Endothelial cell of umbilical vein (primary cell): Measurements from ENCODE around the gene AURKB. TPM values are rescaled to one million over a fixed set of nuclear protein-coding genes. Genes with fewer than 3 reads are reported as not detected.
A peak's percentile ranks its signal among the peaks of the same experiment; 100 is the strongest.

Source experiments
- BruUV-seq: library from RNA; stranded (reverse); fragments of 400-500 nt; replicated peaks from 2 replicates; lab custom pipeline; 2021; lab: Mats Ljungman, UMichigan
- CTCF ChIA-PET: fragments of 300-600, 350-600 bp; sonication (Branson Sonifier 250); formaldehyde crosslinking; loops from one replicate; lab custom pipeline; 2021; ENCODE audit warnings: antibody characterized with exemption, inconsistent platforms; lab: Charles Lee
- POLR2A ChIA-PET: fragments of 300-600, 350-600 bp; sonication (Branson Sonifier 250); formaldehyde crosslinking; loops from one replicate; lab custom pipeline; 2021; ENCODE audit warnings: antibody characterized with exemption, inconsistent platforms; lab: Charles Lee
- DNase-seq: peaks from one replicate; pipeline ENCODE4 v3.0.0-alpha.2; 2011; ENCODE audit warnings: low read depth, low spot score
- FAIRE-seq: peaks from 2 replicates; lab custom pipeline; 2011; peaks lifted over from hg19 to GRCh38; lab: Jason Lieb, UNC
- H2AFZ ChIP-seq: 2 replicates; pipeline ENCODE4 v1.6.0; 2012; ENCODE audit warnings: low read depth, low read length, control low read depth, inconsistent platforms
- H3K27ac ChIP-seq: 2 replicates; pipeline ENCODE4 v1.5.1; 2011; ENCODE audit warnings: low read depth, mild to moderate bottlenecking, control low read depth, low read length, moderate library complexity; ENCODE audit not compliant: insufficient read depth
- H3K27me3 ChIP-seq, 2 experiments: 2 replicates each; pipeline versions ENCODE4 v1.6.0 to v1.6.1; 2011; ENCODE audit warnings: low read length in 2 of 2, mixed read lengths in 1 of 2; ENCODE audit not compliant: control insufficient read depth in 2 of 2, insufficient read depth in 2 of 2
- H3K36me3 ChIP-seq, 2 experiments: 2 replicates in 1 of 2; 3 replicates in 1 of 2; pipeline ENCODE4 v1.5.1; 2011; ENCODE audit warnings: low read length in 2 of 2, mild to moderate bottlenecking in 1 of 2, moderate library complexity in 1 of 2; ENCODE audit not compliant: control insufficient read depth in 2 of 2, insufficient read depth in 2 of 2; ENCODE audit errors: extremely low read depth in 1 of 2
- H3K4me1 ChIP-seq: 3 replicates; pipeline ENCODE4 v1.5.1; 2011; ENCODE audit warnings: mild to moderate bottlenecking, low read length; ENCODE audit not compliant: control insufficient read depth, insufficient read depth; ENCODE audit errors: extremely low read depth
- H3K4me2 ChIP-seq: 2 replicates; pipeline ENCODE4 v1.6.1; 2011; ENCODE audit warnings: low read length, control low read depth, mixed read lengths; ENCODE audit not compliant: insufficient read depth
- H3K4me3 ChIP-seq, 3 experiments: fragments of 200-600 bp in 1 of 3; sonication (generic), shearing (Covaris generic) in 1 of 3; replicated peaks in 1 of 3; 2 replicates each; pipeline ENCODE4 v1.5.1; 2011 to 2016; ENCODE audit warnings: control low read depth in 3 of 3, low read length in 3 of 3, mild to moderate bottlenecking in 2 of 3, inconsistent platforms in 1 of 3, low read depth in 1 of 3, moderate library complexity in 1 of 3; ENCODE audit not compliant: insufficient read depth in 1 of 3
- H3K79me2 ChIP-seq: 2 replicates; pipeline ENCODE4 v1.6.0; 2012; ENCODE audit warnings: low read length, inconsistent platforms; ENCODE audit not compliant: control insufficient read depth, insufficient read depth
- H3K9ac ChIP-seq: replicated peaks from 2 replicates; pipeline ENCODE3; 2011; ENCODE audit warnings: low read length, control low read depth; ENCODE audit not compliant: insufficient read depth; ENCODE audit errors: extremely low read depth
- H3K9me1 ChIP-seq: replicated peaks from 3 replicates; pipeline ENCODE4 v1.6.0; 2011; ENCODE audit warnings: mild to moderate bottlenecking, low read length; ENCODE audit not compliant: control insufficient read depth, insufficient read depth; ENCODE audit errors: extremely low read depth
- H3K9me3 ChIP-seq: replicated peaks from 2 replicates; pipeline ENCODE4 v1.5.1; 2012; ENCODE audit warnings: low read length, inconsistent platforms; ENCODE audit not compliant: control insufficient read depth, insufficient read depth
- H4K20me1 ChIP-seq: replicated peaks from 2 replicates; pipeline ENCODE3; 2011; ENCODE audit warnings: mild to moderate bottlenecking, low read length; ENCODE audit not compliant: control insufficient read depth, insufficient read depth; ENCODE audit errors: extremely low read depth
- CTCF ChIP-seq, 2 donors: IDR thresholded peaks; 1 replicate in 1 of 2; 2 replicates in 1 of 2; pipeline ENCODE4 v1.5.1; 2011; ENCODE audit warnings: low read length in 2 of 2, mild to moderate bottlenecking in 2 of 2, moderate library complexity in 2 of 2, control low read depth in 1 of 2, inconsistent platforms in 1 of 2, low read depth in 1 of 2; ENCODE audit not compliant: insufficient read depth in 1 of 2; ENCODE audit errors: extremely low read depth in 1 of 2
- EZH2 ChIP-seq: IDR thresholded peaks from 2 replicates; pipeline ENCODE4 v1.6.1; 2012; ENCODE audit warnings: borderline replicate concordance, low read depth, mild to moderate bottlenecking, moderate library complexity, low read length, inconsistent platforms; ENCODE audit not compliant: severe bottlenecking
- FOS ChIP-seq: IDR thresholded peaks from 2 replicates; pipeline ENCODE4 v1.6.1; 2011; ENCODE audit warnings: mild to moderate bottlenecking, low read length, moderate library complexity, borderline replicate concordance; ENCODE audit not compliant: insufficient read depth
- GATA2 ChIP-seq: IDR thresholded peaks from 2 replicates; pipeline ENCODE4 v1.7.0; 2011; ENCODE audit warnings: low read depth, mild to moderate bottlenecking, moderate library complexity, mixed read lengths, low read length; ENCODE audit not compliant: insufficient read length, insufficient read depth
- JUN ChIP-seq: IDR thresholded peaks from 2 replicates; pipeline ENCODE4 v1.6.1; 2011; ENCODE audit warnings: borderline replicate concordance, low read depth; ENCODE audit not compliant: insufficient read length, insufficient read depth
- MAX ChIP-seq: IDR thresholded peaks from 2 replicates; pipeline ENCODE4 v1.6.1; 2011; ENCODE audit not compliant: insufficient read depth, insufficient read length
- MYC ChIP-seq: IDR thresholded peaks from one replicate; pipeline ENCODE4 v1.6.1; 2011; ENCODE audit warnings: mild to moderate bottlenecking, low read depth, low read length
- POLR2A ChIP-seq: IDR thresholded peaks from 2 replicates; pipeline ENCODE4 v1.6.1; 2012; ENCODE audit warnings: low read depth, mild to moderate bottlenecking, control low read depth, low read length
- POLR2AphosphoS5 ChIP-seq: IDR thresholded peaks from 2 replicates; pipeline ENCODE4 v1.6.1; 2012; ENCODE audit warnings: low read depth, mild to moderate bottlenecking, control low read depth, low read length, moderate library complexity; ENCODE audit not compliant: insufficient read depth
- dilution Hi-C: fragments of 300-500 bp; cut with MboI; formaldehyde crosslinking; loops from one replicate; pipeline ENCODE4 v1.15.0; 2019; ENCODE audit warnings: low sequenced_read_pairs; ENCODE audit not compliant: extremely low pct_ligation_motif_present
- intact Hi-C: fragments of 100-400 bp; cut with micrococcal nuclease; formaldehyde crosslinking; loops from one replicate; pipeline ENCODE4 v1.10.0; 2022
- polyA plus RNA-seq, 4 experiments: library from polyadenylated mRNA; depleted of rRNA in 3 of 4; stranded (reverse) in 3 of 4; unstranded in 1 of 4; fragments of >200 nt; gene quantifications; 2 replicates each; pipeline versions ENCODE4 v1.2.1 to v1.2.3, GENCODE V29; 2011 to 2012; ENCODE audit warnings: missing spikeins in 1 of 4
- total RNA-seq: library from RNA; stranded (reverse); gene quantifications from 2 replicates; pipeline ENCODE4 v1.2.3, GENCODE V29; 2021

Gene AURKB
- total and polyA plus RNA-seq, 2 donors (not counting 3 experiments of a cell fraction or from before 2014, with no cell fraction given), result 67.8 to 107 TPM

- BruUV-seq, result no TSS peak
- TF ChIP-seq JUN, result no peak
- peak; percentile 73 to 87 for TF ChIP-seq CTCF (IDR thresholded peaks at IDR 0.05; ENCODE audit: extremely low read depth in 1 of 2, insufficient read depth in 1 of 2, low read depth in 1 of 2, low read length in 2 of 2)
- no peak for TF ChIP-seq FOS
- no peak for TF ChIP-seq MAX
- TF ChIP-seq GATA2, result no peak
- no peak for TF ChIP-seq POLR2A
- TF ChIP-seq MYC, result no peak
- TF ChIP-seq POLR2AphosphoS5, result peak; percentile 25
- TF ChIP-seq EZH2, result no peak
- no peak overlapping the region for H3K4me2 ChIP-seq
- H3K79me2 ChIP-seq, result peaks cover 20% of the 10 kb centered on the region
- FAIRE-seq (peak; percentile 87), DNase-seq (peak; percentile 90)
- H3K36me3 ChIP-seq, result peaks cover 2 to 7% of the 10 kb centered on the region in 2 experiments
- H3K4me1 ChIP-seq, result peaks cover 38% of the 10 kb centered on the region
- H3K9ac ChIP-seq, result no peak overlapping the region
- H3K27me3 ChIP-seq, result no peaks in the 10 kb centered on the region
- H2AFZ ChIP-seq, result no peak overlapping the region
- no peaks in the 10 kb centered on the region for H3K9me1 ChIP-seq
- H4K20me1 ChIP-seq, result no peaks in the 10 kb centered on the region
- ChIA-PET CTCF (interaction anchor here (0.6 to 6.3 kb wide), 14 partner anchors 15 to 98 kb away, joined by 3 to 72 read pairs (median 3); partner anchors contain the start of gene HES7), POLR2A (interaction anchor here (1.0 to 3.9 kb wide), 2 partner anchors 15 to 39 kb away, joined by 3 to 33 read pairs; no protein-coding TSS in a partner anchor)
- intact Hi-C loops, result loop anchor here (1.0 to 2.0 kb wide), 2 partner anchors 38 to 78 kb away; no protein-coding TSS in a partner anchor
- dilution Hi-C loops, result no loop called here
- H3K27ac ChIP-seq, result peak overlapping the region; percentile 1
- no peaks in the 10 kb centered on the region for H3K9me3 ChIP-seq
- H3K4me3 ChIP-seq, result no peak overlapping the region
Measured at GRCh38 chr17:8158267-8159031, 51.9 kb downstream of the AURKB start.
